Measurements from ENCODE around the gene ZSWIM1. TPM values are rescaled to one million over a fixed set of nuclear protein-coding genes. Genes with fewer than 3 reads are reported as not detected.
A peak's percentile ranks its signal among the peaks of the same experiment; 100 is the strongest.

Gene ZSWIM1
- total RNA-seq, 3 donors from 2014 or later = 11.3 to 12.6 (median 12.4) TPM

- Histone ChIP-seq H3K4me3 (no peak overlapping the region), H3K9me3 (no peaks in the 10 kb centered on the region), H3K4me1 (ENCODE audit: low read depth) (peaks cover 21% of the 10 kb centered on the region), H3K36me3 (ENCODE audit: low read depth) (no peaks in the 10 kb centered on the region)
- TF ChIP-seq, protein P1, sequence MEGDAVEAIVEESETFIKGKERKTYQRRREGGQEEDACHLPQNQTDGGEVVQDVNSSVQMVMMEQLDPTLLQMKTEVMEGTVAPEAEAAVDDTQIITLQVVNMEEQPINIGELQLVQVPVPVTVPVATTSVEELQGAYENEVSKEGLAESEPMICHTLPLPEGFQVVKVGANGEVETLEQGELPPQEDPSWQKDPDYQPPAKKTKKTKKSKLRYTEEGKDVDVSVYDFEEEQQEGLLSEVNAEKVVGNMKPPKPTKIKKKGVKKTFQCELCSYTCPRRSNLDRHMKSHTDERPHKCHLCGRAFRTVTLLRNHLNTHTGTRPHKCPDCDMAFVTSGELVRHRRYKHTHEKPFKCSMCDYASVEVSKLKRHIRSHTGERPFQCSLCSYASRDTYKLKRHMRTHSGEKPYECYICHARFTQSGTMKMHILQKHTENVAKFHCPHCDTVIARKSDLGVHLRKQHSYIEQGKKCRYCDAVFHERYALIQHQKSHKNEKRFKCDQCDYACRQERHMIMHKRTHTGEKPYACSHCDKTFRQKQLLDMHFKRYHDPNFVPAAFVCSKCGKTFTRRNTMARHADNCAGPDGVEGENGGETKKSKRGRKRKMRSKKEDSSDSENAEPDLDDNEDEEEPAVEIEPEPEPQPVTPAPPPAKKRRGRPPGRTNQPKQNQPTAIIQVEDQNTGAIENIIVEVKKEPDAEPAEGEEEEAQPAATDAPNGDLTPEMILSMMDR (IDR thresholded peaks at IDR 0.05) = no peak
- intact Hi-C loops (cut with DNase I, micrococcal nuclease) = no loop called here
- ATAC-seq (no peak), DNase-seq (no peak)
Measured at GRCh38 chr20:45913116-45913515, 32.1 kb downstream of the ZSWIM1 start.

GRCh38 chr20:45917790-45918141 lies 36.7 kb downstream of the ZSWIM1 start:
- TF ChIP-seq, protein P1 (IDR thresholded peaks at IDR 0.05) = no peak
- Histone ChIP-seq H3K4me1 (ENCODE audit: low read depth) (peaks cover 12% of the 10 kb centered on the region), H3K4me3 (no peak overlapping the region), H3K9me3 (no peaks in the 10 kb centered on the region), H3K36me3 (ENCODE audit: low read depth) (no peaks in the 10 kb centered on the region)
- ATAC-seq (peak; percentile 6), DNase-seq (no peak)
- intact Hi-C loops (cut with DNase I, micrococcal nuclease) = no loop called here

GRCh38 chr20:45918182-45918737 lies 37.2 kb downstream of the ZSWIM1 start:
- no peak for DNase-seq
- Histone ChIP-seq H3K4me1 (ENCODE audit: low read depth) (peaks cover 11% of the 10 kb centered on the region), H3K4me3 (no peak overlapping the region), H3K36me3 (ENCODE audit: low read depth) (no peaks in the 10 kb centered on the region), H3K9me3 (no peaks in the 10 kb centered on the region)
- TF ChIP-seq, protein P1 (IDR thresholded peaks at IDR 0.05) = no peak
- intact Hi-C loops (cut with DNase I, micrococcal nuclease) = no loop called here
- ATAC-seq = peak; percentile 65

DNA sequence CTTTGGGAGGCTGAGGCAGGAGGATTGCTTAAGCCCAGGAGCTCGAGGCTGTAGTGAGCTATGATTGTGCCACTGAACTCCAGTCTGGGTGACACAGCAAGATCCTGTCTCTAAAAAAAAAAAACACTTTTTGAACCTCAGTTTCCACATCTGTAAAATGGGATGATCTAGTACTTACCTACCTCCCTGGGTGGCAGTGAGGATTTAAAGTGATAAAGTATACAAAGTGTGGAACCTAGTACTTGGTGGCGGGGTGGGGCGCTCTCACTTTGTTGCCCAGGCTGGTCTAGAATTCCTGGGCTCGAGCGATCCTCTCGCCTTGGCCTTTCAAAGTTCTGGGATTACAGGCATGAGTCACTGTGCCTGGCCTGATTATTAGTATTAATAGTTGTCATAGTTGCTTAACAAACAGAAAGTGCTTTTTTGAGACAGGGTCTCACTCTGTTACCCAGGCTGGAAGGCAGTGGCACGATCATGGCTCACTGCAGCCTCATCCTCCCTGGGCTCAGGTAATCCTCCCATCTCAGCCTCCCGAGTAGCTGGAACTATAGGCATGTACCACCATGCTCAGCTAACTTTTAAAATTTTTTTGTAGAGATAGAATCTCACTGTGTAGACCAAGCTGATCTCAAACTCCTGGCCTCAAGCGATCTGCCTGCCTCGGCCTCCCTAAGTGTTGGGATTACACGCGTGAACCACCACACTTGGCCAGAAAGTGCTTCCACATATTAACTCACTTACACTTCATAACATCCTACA lies 37.9 kb downstream of the ZSWIM1 start:
- TF ChIP-seq, protein P1 (IDR thresholded peaks at IDR 0.05) = no peak
- Histone ChIP-seq H3K4me3 (no peak overlapping the region), H3K4me1 (ENCODE audit: low read depth) (peaks cover 11% of the 10 kb centered on the region), H3K9me3 (no peaks in the 10 kb centered on the region), H3K36me3 (ENCODE audit: low read depth) (no peaks in the 10 kb centered on the region)
- intact Hi-C loops (cut with DNase I, micrococcal nuclease) = no loop called here
- ATAC-seq (no peak), DNase-seq (no peak)

DNA sequence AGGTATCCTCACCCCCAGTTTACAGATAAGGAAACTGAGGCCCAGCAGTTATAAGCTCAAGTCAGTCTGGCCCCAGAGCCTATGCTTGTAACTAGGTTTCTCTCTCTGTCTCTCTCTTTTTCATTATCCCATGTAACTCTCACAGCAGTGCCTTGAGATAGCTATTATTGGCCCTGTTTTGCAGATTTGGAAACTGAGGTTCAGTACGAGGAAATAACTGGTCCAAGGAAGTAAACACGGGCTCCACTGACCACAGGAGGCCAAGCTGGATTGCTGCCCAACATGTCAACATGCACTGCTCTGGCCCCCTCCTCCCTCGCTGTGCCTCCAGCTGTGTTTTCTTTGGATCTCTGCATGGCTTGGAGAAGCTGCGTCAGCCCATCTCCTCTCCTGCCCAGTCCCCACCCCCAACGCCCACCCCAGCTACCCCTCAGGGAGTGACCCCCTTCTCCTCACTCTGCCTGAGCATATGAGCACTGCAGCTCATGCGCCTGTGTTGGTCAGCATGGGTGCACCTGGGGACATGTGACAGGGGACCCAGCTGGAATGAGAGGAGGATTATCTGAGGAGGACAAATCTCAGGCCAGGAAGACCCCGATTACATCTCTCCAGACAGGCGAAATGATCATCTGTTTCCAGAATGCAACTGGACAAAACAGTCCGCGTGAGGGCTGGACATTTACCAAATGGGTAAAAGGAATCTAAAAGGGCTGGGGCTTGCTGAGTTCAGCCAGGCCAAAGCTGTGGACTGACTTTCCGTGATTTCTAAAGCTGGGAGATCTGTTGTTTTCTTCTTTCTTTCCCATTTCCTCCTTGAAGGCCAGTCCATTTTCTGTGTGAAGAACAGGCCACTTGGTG lies 38.7 kb downstream of the ZSWIM1 start:
- ATAC-seq (peak; percentile 17), DNase-seq (peak in 2 of 3 donors; percentile 51 to 58)
- no peaks in the 10 kb centered on the region for H3K36me3 ChIP-seq (ENCODE audit: low read depth)
- no peak overlapping the region for H3K4me3 ChIP-seq
- TF ChIP-seq, protein P1 (IDR thresholded peaks at IDR 0.05) = no peak
- intact Hi-C loops (cut with DNase I, micrococcal nuclease) = no loop called here
- no peaks in the 10 kb centered on the region for H3K9me3 ChIP-seq
- H3K4me1 ChIP-seq (ENCODE audit: low read depth) = peaks cover 8% of the 10 kb centered on the region
